ENCODE data around the gene AGBL1.

Gene AGBL1

GRCh38 chr15:86213888-86214287 is 134.2 kb downstream of the AGBL1 start:
- H3K36me3 ChIP-seq (ENCODE audit: control insufficient read depth in 1 of 2, insufficient read depth in 2 of 2, low read depth in 1 of 2, low read length in 2 of 2) = no peaks in the 10 kb centered on the region

GRCh38 chr15:86221119-86221518 is 141.4 kb downstream of the AGBL1 start:
- Histone ChIP-seq H3K18ac (ENCODE audit: low read depth in 1 of 2, low read length in 2 of 2) (no peak overlapping the region), H2BK120ac (ENCODE audit: low read depth, low read length) (no peak overlapping the region), H3K4me3 (ENCODE audit: insufficient read depth in 1 of 2, low read depth in 1 of 2, low read length in 2 of 2) (no peak overlapping the region), H3K9me3 (ENCODE audit: control insufficient read depth, low read length) (peaks cover 17% of the 10 kb centered on the region), H3K4ac (ENCODE audit: low read depth in 1 of 2, low read length in 2 of 2) (no peak overlapping the region), H4K8ac (ENCODE audit: low read length) (no peak overlapping the region), H2BK12ac (ENCODE audit: low read length in 2 of 2) (no peak overlapping the region), H3K4me2 (ENCODE audit: low read length, poor library complexity, severe bottlenecking) (no peak overlapping the region), H3K27ac (ENCODE audit: low read length, poor library complexity, severe bottlenecking) (no peak overlapping the region), H4K91ac (ENCODE audit: low read length) (no peak overlapping the region), H3K4me1 (ENCODE audit: control insufficient read depth, insufficient read depth, low read depth, low read length) (no peaks in the 10 kb centered on the region), H2AFZ (ENCODE audit: low read depth, low read length) (no peak overlapping the region), H3K79me1 (replicated peaks; ENCODE audit: low read length, poor library complexity, severe bottlenecking) (no peaks in the 10 kb centered on the region), H3K14ac (ENCODE audit: low read length in 2 of 2) (no peak overlapping the region), H2AK5ac (ENCODE audit: low read length, severe bottlenecking) (no peak overlapping the region), H2BK5ac (ENCODE audit: low read depth, low read length, poor library complexity, severe bottlenecking) (no peak overlapping the region), H3K9ac (ENCODE audit: low read length) (no peak overlapping the region), H3K23ac (ENCODE audit: low read length in 2 of 2) (no peak overlapping the region), H3K36me3 (ENCODE audit: control insufficient read depth in 1 of 2, insufficient read depth in 2 of 2, low read depth in 1 of 2, low read length in 2 of 2) (no peaks in the 10 kb centered on the region), H2BK15ac (ENCODE audit: low read depth, poor library complexity, severe bottlenecking) (no peak overlapping the region), H3K27me3 (ENCODE audit: control insufficient read depth in 1 of 2, insufficient read depth in 1 of 2, low read length in 2 of 2) (peaks cover 0 to 4% of the 10 kb centered on the region in 2 experiments)
- 78% methylated on average over 3 of the region's 3 CpGs for WGBS
- DNase-seq = no peak

More at GRCh38 chr15:86213888-86214287, 134.2 kb downstream of the AGBL1 start:
- no peak overlapping the region for H3K23ac ChIP-seq (ENCODE audit: low read length in 2 of 2)
- H3K27ac ChIP-seq (ENCODE audit: low read length, poor library complexity, severe bottlenecking) = no peak overlapping the region
- no peak overlapping the region for H2AK5ac ChIP-seq (ENCODE audit: low read length, severe bottlenecking)
- H3K4me1 ChIP-seq (ENCODE audit: control insufficient read depth, insufficient read depth, low read depth, low read length) = no peaks in the 10 kb centered on the region
- H4K91ac ChIP-seq (ENCODE audit: low read length) = no peak overlapping the region
- no peak overlapping the region for H2BK15ac ChIP-seq (ENCODE audit: low read depth, poor library complexity, severe bottlenecking)
- no peak overlapping the region for H3K4me3 ChIP-seq (ENCODE audit: insufficient read depth in 1 of 2, low read depth in 1 of 2, low read length in 2 of 2)
- H3K18ac ChIP-seq (ENCODE audit: low read depth in 1 of 2, low read length in 2 of 2) = no peak overlapping the region
- 50% methylated on average over 1 of the region's 2 CpGs for WGBS
- H3K27me3 ChIP-seq (ENCODE audit: control insufficient read depth in 1 of 2, insufficient read depth in 1 of 2, low read length in 2 of 2) = no peaks in the 10 kb centered on the region
- no peak overlapping the region for H3K4me2 ChIP-seq (ENCODE audit: low read length, poor library complexity, severe bottlenecking)
- H3K14ac ChIP-seq (ENCODE audit: low read length in 2 of 2) = no peak overlapping the region
- no peak overlapping the region for H3K4ac ChIP-seq (ENCODE audit: low read depth in 1 of 2, low read length in 2 of 2)
- no peak overlapping the region for H2AFZ ChIP-seq (ENCODE audit: low read depth, low read length)
- H3K9me3 ChIP-seq (ENCODE audit: control insufficient read depth, low read length) = peaks cover 19% of the 10 kb centered on the region
- DNase-seq = no peak
- H3K79me1 ChIP-seq (replicated peaks; ENCODE audit: low read length, poor library complexity, severe bottlenecking) = no peaks in the 10 kb centered on the region
- H3K9ac ChIP-seq (ENCODE audit: low read length) = no peak overlapping the region
- H2BK12ac ChIP-seq (ENCODE audit: low read length in 2 of 2) = no peak overlapping the region
- no peak overlapping the region for H2BK120ac ChIP-seq (ENCODE audit: low read depth, low read length)
- H4K8ac ChIP-seq (ENCODE audit: low read length) = no peak overlapping the region
- H2BK5ac ChIP-seq (ENCODE audit: low read depth, low read length, poor library complexity, severe bottlenecking) = no peak overlapping the region

GRCh38 chr15:86229306-86229705 is 149.6 kb downstream of the AGBL1 start:
- Histone ChIP-seq H3K9ac (ENCODE audit: low read length) (no peak overlapping the region), H4K91ac (ENCODE audit: low read length) (no peak overlapping the region), H3K9me3 (ENCODE audit: control insufficient read depth, low read length) (no peaks in the 10 kb centered on the region), H2AK5ac (ENCODE audit: low read length, severe bottlenecking) (no peak overlapping the region), H3K14ac (ENCODE audit: low read length in 2 of 2) (no peak overlapping the region), H2BK12ac (ENCODE audit: low read length in 2 of 2) (no peak overlapping the region), H3K4ac (ENCODE audit: low read depth in 1 of 2, low read length in 2 of 2) (no peak overlapping the region), H3K27ac (ENCODE audit: low read length, poor library complexity, severe bottlenecking) (no peak overlapping the region), H2AFZ (ENCODE audit: low read depth, low read length) (no peak overlapping the region), H2BK120ac (ENCODE audit: low read depth, low read length) (no peak overlapping the region), H3K18ac (ENCODE audit: low read depth in 1 of 2, low read length in 2 of 2) (no peak overlapping the region), H3K79me1 (replicated peaks; ENCODE audit: low read length, poor library complexity, severe bottlenecking) (no peaks in the 10 kb centered on the region), H2BK15ac (ENCODE audit: low read depth, poor library complexity, severe bottlenecking) (no peak overlapping the region), H2BK5ac (ENCODE audit: low read depth, low read length, poor library complexity, severe bottlenecking) (no peak overlapping the region), H3K36me3 (ENCODE audit: control insufficient read depth in 1 of 2, insufficient read depth in 2 of 2, low read depth in 1 of 2, low read length in 2 of 2) (no peaks in the 10 kb centered on the region), H3K27me3 (ENCODE audit: control insufficient read depth in 1 of 2, insufficient read depth in 1 of 2, low read length in 2 of 2) (peaks cover 0 to 10% of the 10 kb centered on the region in 2 experiments), H3K4me2 (ENCODE audit: low read length, poor library complexity, severe bottlenecking) (no peak overlapping the region), H3K4me1 (ENCODE audit: control insufficient read depth, insufficient read depth, low read depth, low read length) (no peaks in the 10 kb centered on the region), H4K8ac (ENCODE audit: low read length) (no peak overlapping the region), H3K23ac (ENCODE audit: low read length in 2 of 2) (no peak overlapping the region), H3K4me3 (ENCODE audit: insufficient read depth in 1 of 2, low read depth in 1 of 2, low read length in 2 of 2) (no peak overlapping the region)
- 48% methylated on average over 2 of the region's 2 CpGs for WGBS
- no peak for DNase-seq

GRCh38 chr15:86229936-86230335 is 150.3 kb downstream of the AGBL1 start:
- no peak overlapping the region for H3K9ac ChIP-seq (ENCODE audit: low read length)
- H3K79me1 ChIP-seq (replicated peaks; ENCODE audit: low read length, poor library complexity, severe bottlenecking) = no peaks in the 10 kb centered on the region
- no peak overlapping the region for H4K91ac ChIP-seq (ENCODE audit: low read length)
- H3K4me1 ChIP-seq (ENCODE audit: control insufficient read depth, insufficient read depth, low read depth, low read length) = no peaks in the 10 kb centered on the region
- no peak for DNase-seq
- H4K8ac ChIP-seq (ENCODE audit: low read length) = no peak overlapping the region
- no peak overlapping the region for H3K27ac ChIP-seq (ENCODE audit: low read length, poor library complexity, severe bottlenecking)
- H3K27me3 ChIP-seq (ENCODE audit: control insufficient read depth in 1 of 2, insufficient read depth in 1 of 2, low read length in 2 of 2) = peaks cover 0 to 10% of the 10 kb centered on the region in 2 experiments
- no peak overlapping the region for H3K18ac ChIP-seq (ENCODE audit: low read depth in 1 of 2, low read length in 2 of 2)
- no peaks in the 10 kb centered on the region for H3K9me3 ChIP-seq (ENCODE audit: control insufficient read depth, low read length)
- no peak overlapping the region for H2BK12ac ChIP-seq (ENCODE audit: low read length in 2 of 2)
- H2BK15ac ChIP-seq (ENCODE audit: low read depth, poor library complexity, severe bottlenecking) = no peak overlapping the region
- no peak overlapping the region for H3K4me2 ChIP-seq (ENCODE audit: low read length, poor library complexity, severe bottlenecking)
- H3K36me3 ChIP-seq (ENCODE audit: control insufficient read depth in 1 of 2, insufficient read depth in 2 of 2, low read depth in 1 of 2, low read length in 2 of 2) = no peaks in the 10 kb centered on the region
- no peak overlapping the region for H3K4ac ChIP-seq (ENCODE audit: low read depth in 1 of 2, low read length in 2 of 2)
- 7% methylated on average over 6 of the region's 6 CpGs for WGBS
- H2AFZ ChIP-seq (ENCODE audit: low read depth, low read length) = no peak overlapping the region
- no peak overlapping the region for H2AK5ac ChIP-seq (ENCODE audit: low read length, severe bottlenecking)
- no peak overlapping the region for H3K4me3 ChIP-seq (ENCODE audit: insufficient read depth in 1 of 2, low read depth in 1 of 2, low read length in 2 of 2)
- no peak overlapping the region for H2BK5ac ChIP-seq (ENCODE audit: low read depth, low read length, poor library complexity, severe bottlenecking)
- no peak overlapping the region for H2BK120ac ChIP-seq (ENCODE audit: low read depth, low read length)
- H3K23ac ChIP-seq (ENCODE audit: low read length in 2 of 2) = no peak overlapping the region
- H3K14ac ChIP-seq (ENCODE audit: low read length in 2 of 2) = no peak overlapping the region

All from mesenchymal stem cell (in vitro differentiated cells and primary cell).